GM12878 (cell line): ENCODE results near the gene OMD. TPM values are rescaled to one million over a fixed set of nuclear protein-coding genes. Genes with fewer than 3 reads are reported as not detected.

Experiments used
- ATAC-seq: fragments of 200-7000 bp; cut with Tn5 transposase; 3 replicates; pipeline ENCODE4 v1.9.1; 2020; ENCODE audit warnings: mild to moderate bottlenecking, moderate library complexity
- BruUV-seq: library from RNA; stranded (reverse); fragments of 400-500 nt; replicated peaks from 2 replicates; lab custom pipeline; 2021; lab: Mats Ljungman, UMichigan
- CTCF ChIA-PET: fragments of 300-600 bp; sonication (Branson Sonifier 250); formaldehyde crosslinking; extraction: SDS; loops from one replicate; lab custom pipeline; 2021; ENCODE audit warnings: inconsistent platforms; lab: Yijun Ruan, JAX
- POLR2A ChIA-PET: fragments of 350-600 bp; formaldehyde crosslinking; extraction: SDS; loops from one replicate; lab custom pipeline; 2021; ENCODE audit warnings: inconsistent platforms; lab: Charles Lee
- RAD21 ChIA-PET: fragments of 300-600 bp; sonication (Branson Sonifier 250); formaldehyde crosslinking; loops from one replicate; lab custom pipeline; 2023; ENCODE audit warnings: antibody characterized with exemption; ENCODE audit not compliant: unreplicated experiment; lab: Charles Lee
- SMC1A ChIA-PET: fragments of 300-600 bp; sonication (Branson Sonifier 250); formaldehyde crosslinking; loops from one replicate; lab custom pipeline; 2023; ENCODE audit not compliant: unreplicated experiment, uncharacterized antibody; lab: Charles Lee
- DNase-seq: peaks from one replicate; pipeline ENCODE4 v3.0.0-alpha.2; 2011; ENCODE audit warnings: low read depth, low spot score
- FAIRE-seq: peaks from 3 replicates; lab custom pipeline; 2011; peaks lifted over from hg19 to GRCh38; lab: Jason Lieb, UNC
- H2AFZ ChIP-seq: 2 replicates; pipeline ENCODE4 v1.6.0; 2011; ENCODE audit warnings: low read depth, low read length, control low read depth; ENCODE audit not compliant: control insufficient read depth
- H3K27ac ChIP-seq: 2 replicates; pipeline ENCODE4 v1.5.1; 2011; ENCODE audit warnings: control low read depth; ENCODE audit not compliant: control insufficient read depth, insufficient read depth
- H3K27me3 ChIP-seq, 2 experiments: replicated peaks in 1 of 2; 2 replicates each; pipeline versions ENCODE4 v1.6.0 to v1.6.1; 2011; ENCODE audit warnings: low read length in 1 of 2; ENCODE audit not compliant: control insufficient read depth in 2 of 2, insufficient read depth in 2 of 2
- H3K36me3 ChIP-seq, 2 experiments: 2 replicates each; pipeline ENCODE4 v1.5.1; 2011; ENCODE audit warnings: low read length in 1 of 2; ENCODE audit not compliant: control insufficient read depth in 2 of 2, insufficient read depth in 2 of 2
- H3K4me1 ChIP-seq: 2 replicates; pipeline ENCODE4 v1.6.1; 2011; ENCODE audit warnings: mild to moderate bottlenecking, low read length, moderate library complexity, mixed read lengths; ENCODE audit not compliant: control insufficient read depth, insufficient read depth
- H3K4me2 ChIP-seq: 2 replicates; pipeline ENCODE4 v1.6.0; 2011; ENCODE audit warnings: control low read depth; ENCODE audit not compliant: control insufficient read depth, insufficient read depth
- H3K4me3 ChIP-seq: fragments of 200-600 bp; sonication (generic); 2 replicates; pipeline ENCODE4 v1.5.1; 2016
- H3K79me2 ChIP-seq: 2 replicates; pipeline ENCODE4 v1.6.0; 2011; ENCODE audit warnings: low read length; ENCODE audit not compliant: control insufficient read depth, insufficient read depth
- H3K9ac ChIP-seq: 2 replicates; pipeline ENCODE4 v1.8.0; 2011; ENCODE audit warnings: low read length, control low read depth, mixed read lengths; ENCODE audit not compliant: control insufficient read depth, insufficient read depth
- H3K9me3 ChIP-seq: replicated peaks from 3 replicates; pipeline ENCODE4 v1.5.1; 2011; ENCODE audit warnings: mild to moderate bottlenecking, low read length; ENCODE audit not compliant: control insufficient read depth, insufficient read depth
- H4K20me1 ChIP-seq: 2 replicates; pipeline ENCODE4 v1.6.0; 2011; ENCODE audit not compliant: control insufficient read depth, insufficient read depth
- PBX3 ChIP-seq: IDR thresholded peaks from 2 replicates; pipeline ENCODE4 v1.6.1; 2011; ENCODE audit warnings: mild to moderate bottlenecking, low read depth, low read length, moderate library complexity; ENCODE audit not compliant: insufficient replicate concordance
- SIX5 ChIP-seq: IDR thresholded peaks from 2 replicates; pipeline ENCODE4 v1.6.1; 2011; ENCODE audit warnings: mild to moderate bottlenecking, low read depth, low read length, moderate library complexity; ENCODE audit not compliant: severe bottlenecking
- SKIL ChIP-seq: fragments of 450-650 bp; IDR thresholded peaks from 2 replicates; pipeline ENCODE4 v1.6.1; 2017; ENCODE audit warnings: mild to moderate bottlenecking, low read depth, inconsistent platforms; ENCODE audit not compliant: poor library complexity, severe bottlenecking
- SREBF1 ChIP-seq: IDR thresholded peaks from 2 replicates; pipeline ENCODE4 v1.6.1; 2012; ENCODE audit warnings: mild to moderate bottlenecking, low read length
- ZBTB4 ChIP-seq: fragments of 450-650 bp; formaldehyde crosslinking; IDR thresholded peaks from 2 replicates; pipeline ENCODE4 v1.4.0; 2022; ENCODE audit warnings: mild to moderate bottlenecking, moderate library complexity
- WGBS: methylation state at CpG from one replicate; pipeline ENCODE4 v1.1.6; 2016; ENCODE audit warnings: low lambda C conversion rate; ENCODE audit not compliant: insufficient replicate concordance, insufficient coverage; ENCODE audit errors: missing lambda C conversion rate; 5-methylcytosine and 5-hydroxymethylcytosine counted together
- in situ Hi-C: fragments of 300-500 bp; cut with MboI; formaldehyde crosslinking; loops from 9 replicates; pipeline ENCODE4 v1.14.3; 2018; ENCODE audit warnings: mixed read lengths
- intact Hi-C: fragments of 100-400 bp; cut with micrococcal nuclease; formaldehyde crosslinking; loops from one replicate; pipeline ENCODE4 v1.14.2; 2022; ENCODE audit not compliant: unreplicated experiment
- polyA plus RNA-seq, 11 experiments: library from polyadenylated mRNA; depleted of rRNA in 4 of 11; unstranded in 6 of 11; stranded (reverse) in 5 of 11; fragments of >200 nt; fragmentation: Nextera tagmentation in 4 of 11; fragmentation: Illumina TruSeq in 1 of 11; extraction: Ambion mirVana in 4 of 11; extraction: Trizol in 1 of 11; gene quantifications; 1 replicate in 1 of 11; 2 replicates in 10 of 11; pipeline versions ENCODE4 v1.2.1 to v1.2.3, GENCODE V29; 2011 to 2016; ENCODE audit warnings: inconsistent platforms in 2 of 11, missing spikeins in 2 of 11, low read depth in 1 of 11
- total RNA-seq, 4 experiments: library from RNA; depleted of rRNA in 3 of 4; stranded (reverse); fragments of >200 nt in 3 of 4; fragmentation: Illumina TruSeq in 1 of 4; extraction: Trizol in 1 of 4; gene quantifications; 2 replicates each; pipeline versions ENCODE4 v1.2.1 to v1.2.3, GENCODE V29; 2013 to 2021

Gene OMD
- total and polyA plus RNA-seq, 10 of the 15 experiments (the other 5 are each of a cell fraction or from before 2014, with no cell fraction given) = 0.08 to 0.70 (median 0.57) TPM; not detected in 7

DNA sequence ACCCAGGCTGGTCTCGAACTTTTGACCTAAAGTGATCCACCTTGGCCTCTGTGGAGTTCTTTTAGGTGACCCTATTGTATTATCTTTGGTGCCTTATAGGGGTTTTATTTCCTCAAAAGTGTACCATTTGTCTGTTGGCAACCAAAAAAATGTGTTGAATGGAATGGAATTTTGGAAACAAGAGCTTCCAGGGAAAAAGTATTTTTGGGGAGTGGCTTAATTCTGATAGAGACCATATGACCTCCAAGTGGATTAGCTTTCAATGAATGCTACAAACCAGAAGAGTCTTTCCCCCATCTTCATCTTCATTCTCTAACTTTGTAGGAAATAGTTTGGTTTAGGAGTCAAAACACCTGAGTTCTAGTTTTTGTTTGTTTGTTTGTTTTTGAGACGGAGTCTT, 16.5 kb downstream of the OMD start:
- intact Hi-C loops = no loop called here
- H3K27me3 ChIP-seq = no peaks in the 10 kb centered on the region
- no peak overlapping the region for H3K4me3 ChIP-seq
- ChIA-PET POLR2A (no interaction called here), RAD21 (no interaction called here), SMC1A (interaction anchor here (1.3 to 1.5 kb wide), 2 partner anchors 78 to 80 kb away, joined by 3 read pairs; no protein-coding TSS in a partner anchor), CTCF (interaction anchor here (1.0 kb wide), 1 partner anchor 267 kb away, joined by 3 read pairs; no protein-coding TSS in a partner anchor)
- WGBS = 75% methylated on average over 2 of the region's 2 CpGs
- no peak overlapping the region for H3K9ac ChIP-seq
- no peaks in the 10 kb centered on the region for H3K79me2 ChIP-seq
- DNase-seq (no peak), ATAC-seq (no peak), FAIRE-seq (no peak)
- BruUV-seq = no TSS peak
- H3K9me3 ChIP-seq = no peaks in the 10 kb centered on the region
- no peaks in the 10 kb centered on the region for H3K36me3 ChIP-seq
- H3K4me2 ChIP-seq = no peak overlapping the region
- H3K4me1 ChIP-seq = no peaks in the 10 kb centered on the region
- TF ChIP-seq SREBF1 (no peak), SKIL (no peak), SIX5 (no peak), PBX3 (no peak), ZBTB4 (CRISPR knock-in tag) (no peak)
- H4K20me1 ChIP-seq = no peaks in the 10 kb centered on the region
- H3K27ac ChIP-seq = no peak overlapping the region
- in situ Hi-C loops = no loop called here
- H2AFZ ChIP-seq = no peak overlapping the region
